GM10248 (cell line): Measurements from ENCODE around the gene THG1L.
"Not testable (repeated sequence)": the region's sequence is repeated elsewhere in the genome, so short reads cannot be mapped to it uniquely, and the experiment has no call there.

Experiments used
- CTCF ChIA-PET: fragments of 300-600 bp; sonication (Branson Sonifier 250); formaldehyde crosslinking; extraction: SDS; loops from one replicate; lab custom pipeline; 2021; ENCODE audit warnings: antibody characterized with exemption; lab: Yijun Ruan, JAX
- POLR2A ChIA-PET: fragments of 350-650 bp; sonication (Branson Sonifier 250); formaldehyde crosslinking; extraction: SDS; loops from one replicate; lab custom pipeline; 2020; ENCODE audit warnings: antibody characterized with exemption; lab: Yijun Ruan, JAX
- DNase-seq: peaks from one replicate; pipeline ENCODE4 v3.0.0; 2012; ENCODE audit errors: extremely low spot score
- CTCF ChIP-seq: IDR thresholded peaks from 2 replicates; pipeline ENCODE4 v1.5.1; 2012; ENCODE audit warnings: mild to moderate bottlenecking, low read depth; ENCODE audit errors: extremely low read depth, missing control alignments, control extremely low read depth

THG1L gene

GRCh38 chr5:157731272-157732129 is at the start of gene THG1L:
Gene THG1L (plus strand): TSS chr5:157731420. CDS start chr5:157731441, 21 bp downstream.
- CTCF ChIA-PET, result interaction anchor here (0.8 to 6.9 kb wide), 6 partner anchors 9 to 403 kb away, joined by 3 to 73 read pairs (median 7); partner anchors contain the start of gene LSM11
- POLR2A ChIA-PET, result no interaction called here
- peak; percentile 94 for DNase-seq
- TF ChIP-seq CTCF, result no peak

- ChIA-PET POLR2A (interaction anchor here (0.6 kb wide), 1 partner anchor 106 kb away, joined by 4 read pairs; no protein-coding TSS in a partner anchor), CTCF (interaction anchor here (0.6 to 5.6 kb wide), 4 partner anchors 8 to 61 kb away, joined by 3 to 22 read pairs (median 8); partner anchors contain the start of gene LSM11)
- TF ChIP-seq CTCF, result no peak
- DNase-seq, result no peak
Measured at GRCh38 chr5:157682257-157682656, 49.0 kb upstream of the THG1L start.

- POLR2A ChIA-PET, DNase-seq: not testable (repeated sequence)
- CTCF ChIA-PET, result interaction anchor here (2.5 kb wide), 1 partner anchor 57 kb away, joined by 9 read pairs; the partner anchor contains the start of gene LSM11
Measured at GRCh38 chr5:157686276-157687197, 44.7 kb upstream of the THG1L start.

- ChIA-PET POLR2A (no interaction called here), CTCF (interaction anchor here (1.0 kb wide), 1 partner anchor 49 kb away, joined by 3 read pairs; no protein-coding TSS in a partner anchor)
- TF ChIP-seq CTCF, result no peak
Measured at GRCh38 chr5:157687198-157687554, 44.0 kb upstream of the THG1L start.

GRCh38 chr5:157689942-157690689 is 41.1 kb upstream of the THG1L start:
- peak; percentile 42 for DNase-seq
- no peak for TF ChIP-seq CTCF
- ChIA-PET CTCF (interaction anchor here (1.0 to 2.7 kb wide), 5 partner anchors 8 to 362 kb away, joined by 3 to 9 read pairs (median 4); partner anchors contain the start of gene LSM11), POLR2A (no interaction called here)

More at GRCh38 chr5:157687198-157687554, 44.0 kb upstream of the THG1L start:
- DNase-seq, result no peak

- CTCF ChIA-PET, result interaction anchor here (0.9 to 2.7 kb wide), 7 partner anchors 9 to 363 kb away, joined by 3 to 9 read pairs (median 4); partner anchors contain the start of gene LSM11
- POLR2A ChIA-PET, result no interaction called here
- no peak for TF ChIP-seq CTCF
- no peak for DNase-seq
Measured at GRCh38 chr5:157690690-157691433, 40.4 kb upstream of the THG1L start.

- POLR2A ChIA-PET, DNase-seq: not testable (repeated sequence)
- CTCF ChIA-PET, result interaction anchor here (0.9 to 1.3 kb wide), 2 partner anchors 12 to 367 kb away, joined by 3 read pairs; no protein-coding TSS in a partner anchor
Measured at GRCh38 chr5:157693816-157694215, 37.4 kb upstream of the THG1L start.

- DNase-seq, POLR2A ChIA-PET: not testable (repeated sequence)
- CTCF ChIA-PET, result interaction anchor here (1.2 to 1.9 kb wide), 4 partner anchors 12 to 47 kb away, joined by 3 to 5 read pairs (median 4); partner anchors contain the start of gene LSM11
Measured at GRCh38 chr5:157696154-157696553, 35.1 kb upstream of the THG1L start.

- CTCF ChIA-PET, POLR2A ChIA-PET, DNase-seq: not testable (repeated sequence)
Measured at GRCh38 chr5:157698674-157699073, 32.5 kb upstream of the THG1L start.
